Stimulated activated CD4-positive, alpha-beta T cell treated with anti-CD3 and anti-CD28 coated beads, Interleukin-4, amount 100 ng/mL, for 24 hours (primary cell): ENCODE measurements around the gene WASHC1.
"Not testable (repeated sequence)": the region's sequence is repeated elsewhere in the genome, so short reads cannot be mapped to it uniquely, and the experiment has no call there.

Experiments used
- DNase-seq: peaks from one replicate; pipeline ENCODE4 v3.0.0-alpha.2; 2020

Gene WASHC1

DNA sequence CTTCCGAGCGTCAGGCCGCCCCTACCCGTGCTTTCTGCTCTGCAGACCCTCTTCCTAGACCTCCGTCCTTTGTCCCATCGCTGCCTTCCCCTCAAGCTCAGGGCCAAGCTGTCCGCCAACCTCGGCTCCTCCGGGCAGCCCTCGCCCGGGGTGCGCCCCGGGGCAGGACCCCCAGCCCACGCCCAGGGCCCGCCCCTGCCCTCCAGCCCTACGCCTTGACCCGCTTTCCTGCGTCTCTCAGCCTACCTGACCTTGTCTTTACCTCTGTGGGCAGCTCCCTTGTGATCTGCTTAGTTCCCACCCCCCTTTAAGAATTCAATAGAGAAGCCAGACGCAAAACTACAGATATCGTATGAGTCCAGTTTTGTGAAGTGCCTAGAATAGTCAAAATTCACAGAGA is at the start of gene WASHC1:
Gene WASHC1, minus strand, starts transcription at position 101 of the 400 bp plus-strand sequence. CDS start 4,457 bp downstream, outside the sequence.
- not testable (repeated sequence) for DNase-seq

- not testable (repeated sequence) for DNase-seq
Measured at GRCh38 chr9:78333-78732, 49.1 kb upstream of the WASHC1 start.

DNA sequence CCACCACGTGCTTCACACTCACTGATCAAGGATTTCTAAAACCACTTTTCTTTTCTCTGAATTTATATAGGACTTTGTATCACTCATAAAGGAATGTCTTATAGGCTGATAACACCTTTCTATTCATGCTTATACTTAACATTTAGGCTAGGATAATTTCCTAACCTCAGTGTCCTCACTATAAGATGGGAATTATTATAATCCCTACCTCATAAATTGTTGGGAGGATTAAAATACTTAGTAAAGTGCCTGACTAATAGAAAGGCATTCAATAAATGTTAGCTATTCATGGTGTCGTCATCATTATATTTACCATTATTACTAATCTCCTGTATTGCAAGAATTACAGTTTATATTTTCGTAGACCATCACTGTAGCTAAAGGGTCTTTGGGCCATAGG is 47.1 kb upstream of the WASHC1 start:
- DNase-seq: not testable (repeated sequence)

GRCh38 chr9:73900-74525 is 44.8 kb upstream of the WASHC1 start:
- not testable (repeated sequence) for DNase-seq

DNA sequence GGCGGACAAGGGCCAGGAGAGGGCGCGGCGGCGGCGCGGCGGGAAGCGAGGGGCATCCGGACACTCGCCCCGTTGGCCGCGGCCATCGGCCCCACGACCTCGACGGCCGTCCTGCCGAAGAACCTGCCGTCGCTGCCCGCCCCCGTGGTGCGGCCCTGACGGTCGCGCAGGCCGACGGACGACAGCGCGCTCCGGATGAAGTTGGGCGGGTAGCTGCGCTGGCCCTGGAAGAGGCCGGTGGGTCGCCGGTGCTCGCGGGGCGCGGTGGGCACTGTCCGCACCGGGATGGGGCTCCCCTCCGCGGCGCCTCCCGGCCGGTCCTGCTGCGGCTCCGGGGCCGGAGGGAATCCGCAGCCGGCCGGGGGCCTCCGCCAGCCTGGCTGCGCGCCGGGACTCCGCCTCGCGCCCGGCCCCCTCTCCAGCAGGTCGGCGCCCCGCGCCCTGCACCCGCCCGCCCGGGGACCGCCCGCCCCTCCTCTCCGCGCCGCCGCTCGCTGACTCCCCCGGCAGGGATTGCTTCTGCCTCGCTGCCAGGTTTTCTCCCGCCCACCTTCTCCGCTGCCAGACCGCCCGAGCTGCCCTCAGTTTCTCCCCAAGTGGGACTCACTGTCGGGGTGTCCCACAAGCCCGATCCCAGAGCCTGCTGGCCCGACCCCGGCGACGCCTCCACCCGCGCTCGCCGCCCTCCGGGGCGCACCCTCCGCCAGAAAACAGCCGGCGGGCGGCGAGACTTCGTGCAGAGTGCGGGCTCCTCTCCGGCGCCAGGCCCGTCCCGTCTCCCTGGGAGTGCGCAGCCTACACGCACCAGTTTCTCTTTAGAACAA is 44.0 kb upstream of the WASHC1 start:
- DNase-seq: peak; percentile 3

GRCh38 chr9:63031-63629 is 33.9 kb upstream of the WASHC1 start:
- DNase-seq: peak; percentile 30

- not testable (repeated sequence) for DNase-seq
Measured at GRCh38 chr9:52678-53077, 23.4 kb upstream of the WASHC1 start.

GRCh38 chr9:48190-48842 is 19.1 kb upstream of the WASHC1 start:
- DNase-seq: not testable (repeated sequence)

- not testable (repeated sequence) for DNase-seq
Measured at GRCh38 chr9:46639-47271, 17.5 kb upstream of the WASHC1 start.

DNA sequence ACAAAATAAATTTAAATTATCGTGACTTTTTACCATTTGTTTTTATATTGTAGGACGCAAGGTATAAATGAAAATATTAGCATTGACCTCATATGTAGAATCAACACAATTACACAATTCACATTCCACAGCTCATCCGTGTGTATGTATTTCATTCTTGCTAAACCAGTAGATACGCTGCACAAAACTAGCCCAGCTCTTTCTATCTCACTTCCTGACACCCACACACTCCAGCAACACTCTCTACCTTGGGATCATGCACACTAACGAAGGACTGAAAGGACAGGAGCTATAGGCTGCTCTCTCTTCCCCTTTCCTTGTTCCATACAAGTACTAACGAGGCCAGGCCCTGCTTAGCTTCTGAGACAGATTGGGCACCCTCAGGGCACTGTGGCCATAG is 16.9 kb upstream of the WASHC1 start:
- DNase-seq: not testable (repeated sequence)

DNA sequence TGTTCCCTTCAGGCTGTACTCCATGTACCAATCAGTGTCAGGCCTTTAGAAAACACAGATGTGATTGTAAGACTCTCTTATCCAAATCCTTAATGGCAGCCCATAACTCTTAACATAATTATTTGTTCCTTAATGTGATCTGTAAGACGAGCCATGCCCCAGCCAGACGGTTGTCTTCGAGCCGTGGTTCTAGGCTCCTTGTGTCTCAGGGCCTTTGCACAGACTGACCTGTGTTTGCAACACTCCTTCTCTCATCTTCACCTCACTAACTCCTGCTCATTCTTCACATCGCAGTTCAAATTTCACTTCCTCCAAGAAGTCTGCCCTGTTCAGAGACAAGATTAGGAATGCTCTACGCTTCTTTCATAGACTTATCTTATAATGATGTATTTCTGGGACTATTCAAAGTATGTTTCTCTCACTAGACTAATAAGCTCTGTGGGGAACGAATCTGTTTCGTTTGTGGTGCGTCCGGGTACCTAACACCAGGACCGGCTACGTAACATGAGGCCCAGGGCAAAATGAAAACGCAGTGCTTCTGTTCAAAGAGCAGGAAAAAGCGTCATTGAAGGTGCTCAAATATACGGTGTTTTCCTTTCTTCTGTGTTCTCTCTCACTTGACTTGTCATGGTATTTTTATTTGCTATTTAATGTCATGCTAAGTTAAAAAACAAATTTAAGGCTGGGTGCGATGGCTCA is 16.1 kb upstream of the WASHC1 start:
- DNase-seq: not testable (repeated sequence)

DNA sequence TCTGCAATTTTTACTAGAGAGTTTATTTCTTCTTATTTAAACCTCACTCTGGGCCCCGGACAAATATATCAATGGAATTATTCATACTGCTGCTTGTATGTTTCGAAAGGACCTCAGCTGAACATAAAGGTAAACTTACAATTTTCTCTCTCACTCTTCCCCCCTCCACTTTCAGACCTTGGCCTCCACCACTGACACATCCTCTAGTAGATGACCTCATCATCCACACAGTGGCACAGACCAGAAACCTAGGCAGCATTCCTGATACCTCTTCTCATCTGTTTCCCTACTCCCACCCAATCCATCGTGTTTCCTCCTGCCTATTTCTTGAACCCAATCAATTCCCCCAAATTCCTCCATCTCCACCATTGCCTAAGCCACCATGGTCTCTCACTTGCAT is 15.2 kb upstream of the WASHC1 start:
- not testable (repeated sequence) for DNase-seq

DNA sequence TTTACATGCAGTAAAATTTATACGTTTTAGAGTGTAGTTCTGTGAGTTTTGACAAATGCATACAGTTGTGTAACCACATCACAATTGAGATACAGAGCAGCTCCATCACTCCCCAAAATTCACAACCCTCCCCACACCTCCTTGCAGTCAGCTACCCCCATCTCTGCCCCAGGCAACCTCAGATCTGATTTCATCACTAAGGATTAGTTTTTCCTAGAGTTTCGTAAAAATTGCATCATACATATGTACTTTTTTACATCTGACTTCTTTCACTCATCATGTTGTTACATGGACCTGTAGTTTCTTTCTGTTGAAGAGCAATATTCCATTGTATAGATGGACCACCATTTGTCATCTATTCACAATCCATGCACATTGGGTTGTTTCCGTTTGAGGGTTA is 14.4 kb upstream of the WASHC1 start:
- DNase-seq: not testable (repeated sequence)

- DNase-seq: not testable (repeated sequence)
Measured at GRCh38 chr9:43116-43515, 13.9 kb upstream of the WASHC1 start.

GRCh38 chr9:41819-42218 is 12.6 kb upstream of the WASHC1 start:
- DNase-seq: not testable (repeated sequence)

GRCh38 chr9:41261-41676 is 12.0 kb upstream of the WASHC1 start:
- DNase-seq: not testable (repeated sequence)

DNA sequence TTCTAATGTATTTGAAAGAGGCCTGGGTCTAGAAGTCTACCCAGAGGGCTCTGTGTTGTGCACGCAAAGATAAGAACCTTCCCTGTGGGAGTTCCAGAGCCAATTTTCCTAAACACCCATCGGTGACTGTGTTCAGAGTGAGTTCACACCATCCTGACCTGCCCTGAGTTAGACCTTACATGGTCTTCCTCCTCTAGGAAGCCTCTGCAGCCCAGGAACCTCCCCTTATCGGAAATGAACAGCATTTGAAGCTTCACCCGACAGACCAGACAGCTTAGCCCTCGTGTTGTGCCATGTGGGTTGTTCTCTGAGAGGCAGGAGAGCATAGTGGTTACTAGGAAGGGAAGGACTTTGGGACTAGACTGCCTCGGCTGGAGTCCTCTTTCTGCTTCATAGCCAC is 3.1 kb upstream of the WASHC1 start:
- DNase-seq: not testable (repeated sequence)

DNA sequence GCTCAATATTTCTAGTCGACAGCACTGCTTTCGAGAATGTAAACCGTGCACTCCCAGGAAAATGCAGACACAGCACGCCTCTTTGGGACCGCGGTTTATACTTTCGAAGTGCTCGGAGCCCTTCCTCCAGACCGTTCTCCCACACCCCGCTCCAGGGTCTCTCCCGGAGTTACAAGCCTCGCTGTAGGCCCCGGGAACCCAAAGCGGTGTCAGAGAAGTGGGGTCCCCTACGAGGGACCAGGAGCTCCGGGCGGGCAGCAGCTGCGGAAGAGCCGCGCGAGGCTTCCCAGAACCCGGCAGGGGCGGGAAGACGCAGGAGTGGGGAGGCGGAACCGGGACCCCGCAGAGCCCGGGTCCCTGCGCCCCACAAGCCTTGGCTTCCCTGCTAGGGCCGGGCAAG is 481 bp downstream of the WASHC1 start:
- not testable (repeated sequence) for DNase-seq

DNA sequence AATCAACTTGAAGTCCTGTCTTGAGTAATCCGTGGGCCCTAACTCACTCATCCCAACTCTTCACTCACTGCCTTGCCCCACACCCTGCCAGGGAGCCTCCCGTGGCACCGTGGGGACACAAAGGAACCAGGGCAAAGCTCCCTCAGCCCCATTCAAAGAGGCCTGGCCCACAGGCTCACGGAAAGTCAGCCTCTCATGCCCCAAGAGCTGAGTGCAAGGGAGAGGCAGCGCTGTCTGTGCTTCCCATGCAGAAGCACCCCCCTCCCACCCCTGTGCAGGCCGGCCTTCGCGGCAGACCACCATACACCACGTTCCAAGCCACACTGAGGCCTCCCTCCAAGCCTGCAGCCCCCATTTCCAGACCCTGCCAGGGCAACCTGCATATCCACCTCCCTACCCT is 7.6 kb downstream of the WASHC1 start:
- not testable (repeated sequence) for DNase-seq

GRCh38 chr9:16875-17274 is 12.4 kb downstream of the WASHC1 start:
- DNase-seq: not testable (repeated sequence)

DNA sequence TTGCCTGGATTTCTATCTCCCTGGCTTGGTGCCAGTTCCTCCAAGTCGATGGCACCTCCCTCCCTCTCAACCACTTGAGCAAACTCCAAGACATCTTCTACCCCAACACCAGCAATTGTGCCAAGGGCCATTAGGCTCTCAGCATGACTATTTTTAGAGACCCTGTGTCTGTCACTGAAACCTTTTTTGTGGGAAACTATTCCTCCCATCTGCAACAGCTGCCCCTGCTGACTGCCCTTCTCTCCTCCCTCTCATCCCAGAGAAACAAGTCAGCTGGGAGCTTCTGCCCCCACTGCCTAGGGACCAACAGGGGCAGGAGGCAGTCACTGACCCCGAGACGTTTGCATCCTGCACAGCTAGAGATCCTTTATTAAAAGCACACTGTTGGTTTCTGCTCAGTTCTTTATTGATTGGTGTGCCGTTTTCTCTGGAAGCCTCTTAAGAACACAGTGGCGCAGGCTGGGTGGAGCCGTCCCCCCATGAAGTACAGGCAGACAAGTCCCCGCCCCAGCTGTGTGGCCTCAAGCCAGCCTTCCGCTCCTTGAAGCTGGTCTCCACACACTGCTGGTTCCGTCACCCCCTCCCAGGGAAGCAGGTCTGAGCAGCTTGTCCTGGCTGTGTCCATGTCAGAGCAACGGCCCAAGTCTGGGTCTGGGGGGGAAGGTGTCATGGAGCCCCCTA is 15.0 kb downstream of the WASHC1 start:
- DNase-seq: not testable (repeated sequence)
